HEK293T (cell line): ENCODE measurements around the gene PEX6.

Source experiments
- CTCF ChIA-PET: fragments of 350-600 bp; formaldehyde crosslinking; extraction: SDS; loops from one replicate; lab custom pipeline; 2021; ENCODE audit warnings: antibody characterized with exemption, inconsistent platforms; lab: Yijun Ruan, JAX
- POLR2A ChIA-PET: fragments of 350-600 bp; formaldehyde crosslinking; extraction: SDS; loops from one replicate; lab custom pipeline; 2020; ENCODE audit warnings: antibody characterized with exemption, inconsistent platforms; lab: Yijun Ruan, JAX
- DNase-seq: peaks from one replicate; pipeline ENCODE4 v3.0.0; 2012; ENCODE audit warnings: mixed read lengths; ENCODE audit errors: extremely low spot score
- ARNT ChIP-seq: fragments of 450-650 bp; IDR thresholded peaks from 2 replicates; pipeline ENCODE4 v1.6.1; 2017; ENCODE audit warnings: mild to moderate bottlenecking
- BHLHE40 ChIP-seq: fragments of 450-650 bp; IDR thresholded peaks from 2 replicates; pipeline ENCODE4 v1.6.1; 2016; ENCODE audit warnings: mild to moderate bottlenecking, moderate library complexity, borderline replicate concordance
- CTBP1 ChIP-seq: fragments of 450-650 bp; IDR thresholded peaks from 2 replicates; pipeline ENCODE4 v1.6.1; 2016; ENCODE audit warnings: borderline replicate concordance
- ELF4 ChIP-seq: fragments of 450-650 bp; IDR thresholded peaks from 2 replicates; pipeline ENCODE4 v1.6.1; 2017; ENCODE audit warnings: antibody characterized with exemption
- FOXA1 ChIP-seq: fragments of 450-650 bp; IDR thresholded peaks from 2 replicates; pipeline ENCODE4 v1.6.1; 2016; ENCODE audit warnings: mild to moderate bottlenecking
- FOXK2 ChIP-seq: fragments of 450-650 bp; IDR thresholded peaks from 2 replicates; pipeline ENCODE4 v1.6.1; 2016; ENCODE audit warnings: mild to moderate bottlenecking
- FOXM1 ChIP-seq: fragments of 450-650 bp; IDR thresholded peaks from 2 replicates; pipeline ENCODE4 v1.6.1; 2017; ENCODE audit warnings: mild to moderate bottlenecking, borderline replicate concordance
- HDGF ChIP-seq: fragments of 450-650 bp; IDR thresholded peaks from 2 replicates; pipeline ENCODE4 v1.6.1; 2017; ENCODE audit warnings: antibody characterized with exemption, borderline replicate concordance
- L3MBTL2 ChIP-seq: fragments of 450-650 bp; conservative IDR thresholded peaks from 2 replicates; pipeline ENCODE4 v1.6.1; 2016; ENCODE audit warnings: mild to moderate bottlenecking
- LEF1 ChIP-seq: fragments of 450-650 bp; IDR thresholded peaks from 2 replicates; pipeline ENCODE4 v1.6.1; 2017; ENCODE audit warnings: mild to moderate bottlenecking, borderline replicate concordance
- NFRKB ChIP-seq: fragments of 450-650 bp; IDR thresholded peaks from 2 replicates; pipeline ENCODE4 v1.6.1; 2016; ENCODE audit warnings: mild to moderate bottlenecking, moderate library complexity
- PKNOX1 ChIP-seq: fragments of 450-650 bp; IDR thresholded peaks from 2 replicates; pipeline ENCODE4 v1.6.1; 2016
- SP1 ChIP-seq: fragments of 450-650 bp; IDR thresholded peaks from 2 replicates; pipeline ENCODE4 v1.6.1; 2017
- SUZ12 ChIP-seq: fragments of 450-650 bp; IDR thresholded peaks from 2 replicates; pipeline ENCODE4 v1.6.1; 2016; ENCODE audit warnings: mild to moderate bottlenecking
- TARDBP ChIP-seq: fragments of 450-650 bp; IDR thresholded peaks from 2 replicates; pipeline ENCODE4 v1.6.1; 2016
- ZNF384 ChIP-seq: fragments of 450-650 bp; IDR thresholded peaks from 2 replicates; pipeline ENCODE4 v1.6.1; 2016

PEX6 gene

GRCh38 chr6:42932412-42932811 is 46.6 kb downstream of the PEX6 start:
- TF ChIP-seq LEF1 (no peak), HDGF (no peak), FOXM1 (no peak), ZNF384 (no peak)
- POLR2A ChIA-PET: interaction anchor here (1.5 kb wide), 1 partner anchor 52 kb away, joined by 3 read pairs; the partner anchor contains the start of gene PPP2R5D
- DNase-seq: no peak
- CTCF ChIA-PET: no interaction called here

- DNase-seq: no peak
- TF ChIP-seq SP1: no peak
- TF ChIP-seq NFRKB: no peak
- POLR2A ChIA-PET: interaction anchor here (0.6 to 3.4 kb wide), 40 partner anchors 9 to 1316 kb away, joined by 3 to 47 read pairs (median 5); partner anchors contain the start of genes CUL7, DNPH1, HSP90AB1 and KLC4
- CTCF ChIA-PET: interaction anchor here (0.7 to 0.8 kb wide), 3 partner anchors 26 to 274 kb away, joined by 3 to 4 read pairs (median 3); no protein-coding TSS in a partner anchor
These were observed 49.1 kb downstream of the PEX6 start for GRCh38 chr6:42929821-42930360.

- ChIA-PET POLR2A (interaction anchor here (0.6 to 3.4 kb wide), 44 partner anchors 9 to 1317 kb away, joined by 3 to 47 read pairs (median 4); partner anchors contain the start of genes CUL7, DNPH1, HSP90AB1 and KLC4), CTCF (interaction anchor here (0.6 to 0.8 kb wide), 4 partner anchors 25 to 275 kb away, joined by 3 to 4 read pairs (median 3); no protein-coding TSS in a partner anchor)
- DNase-seq: peak; percentile 90
- TF ChIP-seq TARDBP (no peak), L3MBTL2 (peak; percentile 98), FOXK2 (no peak; the same call in 1 of the 2 replicates), NFRKB (no peak), HDGF (no peak), FOXM1 (no peak), ZNF384 (no peak), ELF4 (peak; percentile 81)
These were observed 49.8 kb downstream of the PEX6 start, which contains the start of gene CNPY3 for GRCh38 chr6:42928986-42929820. Gene CNPY3, plus strand, starts transcription at chr6:42929480. Its CDS starts 91 bp downstream, at chr6:42929571.

- ChIA-PET POLR2A (interaction anchor here (1.5 kb wide), 1 partner anchor 53 kb away, joined by 5 read pairs; the partner anchor contains the start of gene PEX6), CTCF (no interaction called here)
- no peak for TF ChIP-seq HDGF
- no peak for TF ChIP-seq NFRKB
- TF ChIP-seq FOXM1: no peak
- DNase-seq: no peak
These were observed 53.6 kb downstream of the PEX6 start for GRCh38 chr6:42925248-42925857.

- TF ChIP-seq CTBP1: no peak
- no peak for TF ChIP-seq SUZ12
- no peak for TF ChIP-seq LEF1
- no peak for TF ChIP-seq BHLHE40
- TF ChIP-seq TARDBP: no peak
- no peak for TF ChIP-seq FOXM1
- TF ChIP-seq SP1: no peak
- TF ChIP-seq L3MBTL2: no peak
- no peak for TF ChIP-seq ARNT
- TF ChIP-seq NFRKB: no peak
- no peak for TF ChIP-seq HDGF
- no peak for TF ChIP-seq FOXK2
- TF ChIP-seq ZNF384: no peak
- no peak for TF ChIP-seq FOXA1
- TF ChIP-seq PKNOX1: no peak
- no peak for TF ChIP-seq ELF4
- ChIA-PET CTCF (no interaction called here), POLR2A (no interaction called here)
- no peak for DNase-seq
These were observed 55.3 kb downstream of the PEX6 start for GRCh38 chr6:42923666-42924065.

- CTCF ChIA-PET: no interaction called here
- POLR2A ChIA-PET: interaction anchor here (2.6 kb wide), 1 partner anchor 7 kb away, joined by 11 read pairs; the partner anchor contains the start of gene CNPY3
- no peak for DNase-seq
- no peak for TF ChIP-seq PKNOX1
- TF ChIP-seq HDGF: no peak
- TF ChIP-seq BHLHE40: no peak
- TF ChIP-seq ELF4: no peak
- no peak for TF ChIP-seq FOXM1
- TF ChIP-seq ARNT: no peak
- no peak for TF ChIP-seq TARDBP
These were observed 57.2 kb downstream of the PEX6 start for GRCh38 chr6:42921801-42922200.
